Forelimb muscle (tissue), 1 donor: ENCODE data around the gene USP43. TPM values are rescaled to one million over a fixed set of nuclear protein-coding genes. Genes with fewer than 3 reads are reported as not detected.

Experiments used
- DNase-seq: peaks from one replicate; pipeline ENCODE4 v3.0.0-alpha.2; 2013; ENCODE audit warnings: low read depth
- polyA plus RNA-seq: library from polyadenylated mRNA; unstranded; fragments of 120-200 nt; gene quantifications from one replicate; pipeline ENCODE4 v1.2.1, GENCODE V29; 2013; ENCODE audit not compliant: insufficient read length

Gene USP43
- polyA plus RNA-seq, 1 donor = 0.42 TPM

DNA sequence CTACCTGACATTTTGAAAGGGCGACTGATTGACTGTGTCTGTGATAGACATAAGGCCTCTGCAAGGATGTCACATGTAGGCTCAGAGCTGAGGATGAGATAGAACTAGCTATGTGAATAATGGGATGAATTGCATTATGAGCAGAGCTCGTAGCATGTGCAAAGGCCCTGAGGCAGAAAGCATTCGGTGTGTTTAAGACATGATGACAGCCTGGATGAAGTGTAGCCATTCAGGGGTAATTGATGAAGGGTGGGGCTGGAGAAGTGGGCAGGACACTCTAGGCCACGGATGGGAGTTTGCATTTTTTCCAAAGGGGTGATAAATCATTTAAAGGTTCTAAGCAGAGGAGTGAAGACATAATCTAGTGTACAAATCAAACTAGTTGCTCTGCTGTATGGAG lies 62.6 kb downstream of the USP43 start:
- no peak for DNase-seq

DNA sequence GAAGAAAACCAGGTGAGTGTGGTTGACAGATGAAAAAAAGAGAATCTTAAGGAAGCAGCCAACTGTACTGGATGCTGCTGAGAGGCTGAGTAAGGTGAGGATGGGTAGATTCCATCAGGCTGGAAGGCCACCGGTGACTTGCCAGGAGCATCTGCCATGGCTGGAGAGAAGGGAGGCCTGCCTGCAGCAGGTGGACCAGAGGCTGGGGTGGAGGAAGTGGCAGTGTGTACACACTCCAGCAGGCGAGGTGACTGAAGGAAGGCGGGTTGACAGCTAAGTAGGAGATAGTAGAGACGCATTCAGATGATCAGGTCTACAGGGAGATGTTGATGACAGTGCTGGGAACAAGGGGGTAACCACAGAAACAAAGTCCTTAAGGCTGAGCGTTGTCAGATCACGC lies 69.5 kb downstream of the USP43 start:
- no peak for DNase-seq

DNA sequence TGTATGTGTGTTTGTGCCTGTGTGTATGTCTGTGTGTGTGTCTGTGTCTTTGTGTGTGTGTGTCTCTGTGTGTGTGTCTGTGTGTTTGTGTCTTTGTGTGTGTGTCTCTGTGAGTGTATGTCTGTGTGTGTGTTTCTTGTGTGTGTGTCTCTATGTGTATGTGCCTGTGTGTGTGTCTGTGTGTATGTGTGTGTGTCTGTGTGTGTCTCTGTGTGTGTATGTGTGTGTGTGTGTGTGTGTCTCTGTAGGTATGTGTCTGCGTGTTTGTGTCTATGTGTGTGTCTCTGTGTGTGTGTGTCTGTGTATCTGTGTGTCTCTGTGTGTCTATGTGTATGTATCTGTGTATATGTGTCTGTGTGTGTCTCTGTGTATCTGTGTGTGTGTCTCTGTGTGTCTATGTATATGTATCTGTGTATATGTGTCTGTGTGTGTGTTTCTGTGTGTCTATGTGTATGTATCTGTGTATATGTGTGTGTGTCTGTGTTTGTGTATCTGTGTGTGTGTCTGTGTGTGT lies 70.2 kb downstream of the USP43 start:
- no peak for DNase-seq

DNA sequence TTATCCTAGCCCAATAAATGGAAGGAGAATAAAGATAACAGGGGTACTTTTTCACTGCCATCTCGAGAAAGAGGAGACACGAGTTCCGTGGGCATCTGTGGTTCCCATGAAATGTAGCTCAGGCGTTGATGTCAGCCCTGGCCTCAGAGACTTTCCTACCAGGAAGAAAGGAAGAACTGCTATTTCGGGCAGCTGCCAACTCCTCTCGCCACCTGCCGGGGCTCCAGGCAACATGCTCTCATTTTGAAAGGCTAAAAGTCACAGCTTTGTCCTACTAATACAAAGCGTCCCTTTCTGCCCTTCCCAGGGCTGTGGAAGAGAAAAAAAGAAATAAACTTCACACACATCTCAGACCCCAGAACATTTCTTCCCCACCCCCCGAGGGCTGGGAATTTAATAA lies 80.3 kb downstream of the USP43 start:
- no peak for DNase-seq

DNA sequence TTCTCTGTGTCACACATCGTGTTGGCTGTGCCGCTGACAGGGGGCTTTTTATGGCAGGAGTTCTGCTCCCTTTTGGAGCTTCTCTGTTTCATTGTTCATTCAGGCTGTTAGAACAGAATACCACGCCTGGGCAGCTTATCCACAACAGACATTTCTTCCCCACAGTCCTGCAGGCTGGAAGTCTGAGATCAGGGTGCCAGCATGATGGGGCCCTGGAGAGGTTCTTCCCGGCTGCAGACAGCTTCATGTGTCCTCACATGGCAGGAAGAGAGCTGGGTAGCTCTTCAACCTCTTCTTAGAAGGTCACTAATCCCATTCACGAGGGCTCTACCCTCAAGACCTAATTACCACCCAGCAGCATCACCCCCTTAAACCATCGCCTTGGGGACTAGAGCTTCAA lies 81.0 kb downstream of the USP43 start:
- DNase-seq = no peak

DNA sequence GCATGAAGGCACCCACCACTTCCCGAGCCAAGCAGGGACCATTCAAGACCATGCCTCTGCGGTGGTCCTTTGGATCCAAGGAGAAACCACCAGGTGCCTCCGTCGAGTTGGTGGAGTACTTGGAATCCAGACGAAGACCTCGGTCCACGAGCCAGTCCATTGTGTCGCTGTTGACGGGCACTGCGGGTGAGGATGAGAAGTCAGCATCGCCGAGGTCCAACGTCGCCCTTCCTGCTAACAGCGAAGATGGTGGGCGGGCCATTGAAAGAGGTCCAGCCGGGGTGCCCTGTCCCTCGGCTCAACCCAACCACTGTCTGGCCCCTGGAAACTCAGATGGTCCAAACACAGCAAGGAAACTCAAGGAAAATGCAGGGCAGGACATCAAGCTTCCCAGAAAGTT lies 82.7 kb downstream of the USP43 start:
- no peak for DNase-seq

DNA sequence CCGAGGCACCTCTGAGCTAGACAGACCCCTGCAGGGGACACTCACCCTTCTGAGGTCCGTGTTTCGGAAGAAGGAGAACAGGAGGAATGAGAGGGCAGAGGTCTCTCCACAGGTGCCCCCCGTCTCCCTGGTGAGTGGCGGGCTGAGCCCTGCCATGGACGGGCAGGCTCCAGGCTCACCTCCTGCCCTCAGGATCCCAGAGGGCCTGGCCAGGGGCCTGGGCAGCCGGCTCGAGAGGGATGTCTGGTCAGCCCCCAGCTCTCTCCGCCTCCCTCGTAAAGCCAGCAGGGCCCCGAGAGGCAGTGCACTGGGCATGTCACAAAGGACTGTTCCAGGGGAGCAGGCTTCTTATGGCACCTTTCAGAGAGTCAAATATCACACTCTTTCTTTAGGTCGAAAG lies 83.2 kb downstream of the USP43 start:
- no peak for DNase-seq

DNA sequence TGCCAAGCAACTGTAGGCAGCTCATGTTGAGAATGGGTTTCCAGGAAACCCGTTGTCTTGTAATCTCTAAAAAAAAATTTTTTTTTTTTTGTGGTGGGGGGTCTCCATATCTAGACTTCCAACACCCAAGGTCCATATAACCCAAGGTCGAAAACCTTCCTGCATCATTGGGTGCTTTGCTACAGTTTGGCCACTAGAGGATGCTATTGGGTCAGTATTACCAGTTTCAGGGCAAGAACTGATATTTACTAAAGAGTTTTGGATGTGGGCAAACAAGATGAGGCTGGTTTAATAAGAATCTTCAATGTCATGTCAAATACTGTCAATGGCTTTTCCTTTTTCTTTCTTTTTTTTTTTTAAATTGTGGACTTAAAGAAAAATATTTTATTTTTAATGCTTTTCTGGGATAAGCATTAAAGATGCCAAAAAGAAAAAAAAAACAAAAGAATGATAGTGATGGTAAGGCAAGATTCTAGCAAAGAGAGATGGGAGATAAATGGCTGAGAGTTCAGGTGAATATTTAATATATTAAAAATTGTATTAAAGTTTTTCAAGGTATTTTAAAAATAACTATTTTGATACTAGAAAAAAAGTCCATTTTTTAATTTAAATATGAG lies 83.8 kb downstream of the USP43 start:
- DNase-seq = peak; percentile 29

DNA sequence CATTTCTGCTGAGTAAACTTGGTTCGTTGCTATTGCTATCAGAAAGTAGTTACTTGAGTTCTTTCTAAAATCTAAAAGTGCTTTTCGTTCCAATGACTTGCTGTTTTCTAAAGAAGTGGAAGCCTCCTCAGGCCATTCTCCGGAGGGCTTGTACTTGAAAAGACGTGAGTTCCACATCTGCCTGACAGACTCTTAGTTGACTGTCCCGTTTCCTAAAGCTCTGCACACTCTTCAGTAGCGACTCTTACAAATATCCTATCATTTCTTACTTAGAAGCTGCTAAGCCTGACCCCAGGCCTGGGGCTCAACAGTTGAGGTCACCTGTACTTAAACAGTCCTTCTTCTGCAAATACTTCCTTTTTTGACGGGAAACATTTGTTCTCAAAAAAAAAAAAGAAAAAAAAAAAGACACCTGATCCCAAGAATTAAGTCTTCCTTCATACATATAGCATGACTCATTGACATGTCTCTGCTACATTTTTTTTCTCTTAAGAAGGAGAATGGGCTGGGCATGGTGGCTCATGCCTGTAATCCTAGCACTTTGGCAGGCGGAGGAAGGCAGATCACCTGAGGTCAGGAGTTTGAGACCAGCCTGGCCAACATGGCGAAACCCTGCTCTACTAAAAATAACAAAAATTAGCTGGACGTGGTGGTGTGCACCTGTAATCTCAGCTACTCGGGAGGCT lies 84.6 kb downstream of the USP43 start:
- DNase-seq = no peak

DNA sequence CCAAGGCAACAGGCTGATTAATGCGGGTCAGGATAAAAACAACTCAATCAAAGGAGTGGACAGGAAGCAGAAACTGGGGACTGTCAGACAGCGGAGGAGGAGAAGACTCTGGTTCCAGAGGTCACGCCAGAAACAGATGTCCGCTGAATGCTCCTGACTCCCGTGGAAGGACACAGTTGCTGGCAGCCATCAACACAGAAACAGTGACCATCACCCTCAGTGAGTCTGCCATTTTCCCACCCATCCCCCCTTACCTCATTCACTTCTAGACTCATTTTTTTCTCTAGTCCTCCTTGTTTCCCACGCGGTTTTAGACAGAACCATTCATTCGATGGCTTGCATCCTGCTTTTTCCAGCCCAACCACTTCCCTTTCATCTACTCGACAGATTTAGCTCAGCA lies 105.2 kb downstream of the USP43 start:
- no peak for DNase-seq

DNA sequence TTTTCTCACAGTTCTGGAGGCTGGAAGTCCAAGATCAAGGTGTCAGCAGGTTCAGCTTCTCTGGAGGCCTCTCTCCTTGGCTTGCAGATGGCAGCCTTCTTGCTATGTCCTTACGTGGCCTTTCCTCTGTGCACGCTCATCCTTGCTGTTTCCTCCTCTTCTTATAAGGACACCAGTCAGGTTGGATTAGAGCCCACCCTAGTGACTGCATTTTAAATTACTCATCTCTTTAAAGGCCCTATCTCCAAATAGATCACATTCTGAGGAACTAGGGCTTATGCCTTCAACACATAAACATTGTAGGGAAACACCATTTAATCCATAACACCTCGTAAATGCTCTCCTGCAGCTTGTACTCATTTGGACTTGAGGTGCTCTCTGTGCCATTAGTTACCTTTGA lies 109.8 kb downstream of the USP43 start:
- DNase-seq = no peak

DNA sequence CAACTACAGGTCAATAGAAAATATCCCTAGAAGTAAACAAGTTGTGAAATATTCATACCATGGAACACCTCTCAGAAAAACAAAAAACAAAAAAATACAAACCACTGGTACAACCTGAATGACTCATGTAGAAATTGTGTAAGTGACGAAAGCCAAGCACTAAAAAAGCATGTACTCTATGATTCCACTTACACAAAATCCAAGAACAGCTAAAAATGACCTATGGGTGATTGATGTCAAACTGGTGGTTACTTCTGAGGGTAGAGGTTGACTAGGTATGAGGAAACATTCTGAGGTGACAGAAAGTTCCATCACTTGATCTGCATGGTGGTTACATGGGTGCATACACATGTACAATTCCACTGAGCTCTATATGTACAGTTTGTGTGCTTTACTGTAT lies 114.9 kb downstream of the USP43 start:
- no peak for DNase-seq

DNA sequence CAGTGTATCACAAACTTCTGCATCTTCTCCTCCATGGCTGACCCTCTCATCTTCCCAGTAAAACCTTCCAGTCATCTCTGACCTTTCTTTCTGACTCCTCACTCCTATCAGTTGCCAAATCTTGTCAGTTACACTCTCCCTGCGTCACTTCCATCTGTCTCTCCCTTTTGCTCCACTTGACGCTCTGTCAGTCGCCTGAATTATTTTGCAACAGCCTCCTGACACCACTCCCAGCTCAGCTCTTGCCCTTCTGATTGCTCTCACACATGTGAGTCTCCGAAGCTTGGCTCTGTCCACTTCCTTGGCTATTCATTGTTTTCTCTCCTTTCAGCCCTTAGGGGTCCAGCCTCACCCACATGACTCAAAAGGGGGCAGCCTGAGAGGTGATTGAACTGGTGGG lies 118.3 kb downstream of the USP43 start:
- no peak for DNase-seq

DNA sequence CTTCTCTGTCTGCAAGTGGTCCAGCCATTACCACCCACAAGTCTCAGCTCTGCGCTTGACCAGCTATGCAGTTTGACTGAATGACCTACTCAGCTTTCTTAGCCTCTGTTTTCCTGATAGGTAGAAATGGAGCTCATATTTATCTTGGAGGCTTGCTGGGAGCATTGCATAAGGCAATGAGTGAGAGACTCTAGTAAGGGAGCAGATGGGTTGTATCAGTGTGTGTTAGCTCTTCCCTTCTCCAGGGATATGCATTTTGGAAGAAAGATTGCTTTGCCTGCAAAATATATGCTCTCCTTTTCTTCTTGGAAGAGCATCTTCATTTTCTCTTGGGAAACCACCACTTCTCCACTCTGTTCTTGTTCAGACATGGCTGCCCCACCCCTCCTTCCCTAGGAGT lies 120.0 kb downstream of the USP43 start:
- DNase-seq = no peak

DNA sequence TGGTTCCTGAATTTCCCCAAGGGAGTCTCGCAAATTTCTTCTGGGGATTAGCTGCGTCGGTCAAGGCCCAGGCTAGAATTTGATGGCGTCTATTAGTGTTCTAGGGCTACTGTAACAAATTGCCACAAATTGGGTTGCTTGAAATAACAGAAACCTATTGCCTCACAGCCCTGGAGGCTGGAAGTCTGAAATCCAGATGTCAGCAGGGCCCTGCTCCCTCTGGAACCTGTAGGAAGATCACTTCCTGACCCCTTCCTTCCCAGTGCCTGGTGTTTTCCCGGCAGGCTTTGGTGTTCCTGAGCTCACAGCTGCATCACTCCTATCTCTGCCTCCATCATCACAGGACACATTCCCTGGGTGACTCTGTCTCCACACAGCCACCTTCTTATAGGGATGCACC lies 121.7 kb downstream of the USP43 start:
- DNase-seq = no peak

DNA sequence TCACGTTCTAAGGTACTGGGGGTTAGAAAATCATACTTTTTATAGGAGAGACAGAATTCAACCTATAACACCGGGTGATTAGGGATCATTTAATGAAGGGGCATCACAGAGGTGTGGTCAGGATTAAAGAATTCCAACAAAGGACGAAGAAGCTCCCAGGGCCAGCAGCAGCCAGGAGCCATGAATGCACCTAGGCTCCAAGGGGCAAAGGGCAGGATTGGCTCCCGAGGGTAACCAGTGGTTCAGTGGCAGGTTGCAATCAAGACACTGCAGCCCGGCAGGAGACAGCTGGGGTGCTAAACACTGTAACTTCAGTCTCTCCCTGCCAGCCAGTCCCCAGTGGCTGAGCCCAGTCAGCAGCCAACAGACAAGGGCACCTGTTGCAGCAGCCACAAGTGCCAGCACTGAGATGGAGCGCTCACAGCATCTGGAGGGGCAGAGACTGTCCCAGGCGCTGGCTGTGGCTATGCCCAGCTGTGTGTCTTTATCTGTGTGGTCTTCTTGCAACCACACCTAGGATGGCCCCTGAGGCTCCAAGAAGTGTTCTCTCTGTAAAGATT lies 122.2 kb downstream of the USP43 start:
- no peak for DNase-seq

DNA sequence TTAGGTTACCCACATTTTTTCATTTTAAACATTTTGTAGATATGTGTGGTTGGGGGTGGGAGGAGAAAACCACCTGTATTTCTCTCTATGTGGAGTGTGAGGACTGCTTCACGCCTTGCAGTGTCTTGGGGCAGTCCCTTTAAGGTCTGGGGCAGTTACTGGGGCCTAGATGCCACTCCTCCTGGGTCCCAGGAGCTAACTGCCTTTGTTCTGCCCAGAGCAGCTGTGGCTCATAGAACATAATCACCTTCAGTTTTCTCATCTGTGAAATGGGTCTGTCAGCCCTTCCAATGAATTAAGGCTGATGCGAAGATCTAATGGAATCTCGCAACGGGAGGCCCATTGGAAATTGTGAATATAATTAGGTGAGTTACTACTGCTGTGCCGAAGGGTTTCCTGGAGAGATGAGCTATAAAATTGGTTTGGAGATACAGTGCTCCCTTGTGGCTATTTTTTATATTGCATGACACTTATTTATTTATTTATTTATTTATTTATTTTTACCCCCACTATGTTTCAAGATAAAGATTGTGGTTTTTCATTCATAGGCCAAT lies 123.1 kb downstream of the USP43 start:
- DNase-seq = no peak

DNA sequence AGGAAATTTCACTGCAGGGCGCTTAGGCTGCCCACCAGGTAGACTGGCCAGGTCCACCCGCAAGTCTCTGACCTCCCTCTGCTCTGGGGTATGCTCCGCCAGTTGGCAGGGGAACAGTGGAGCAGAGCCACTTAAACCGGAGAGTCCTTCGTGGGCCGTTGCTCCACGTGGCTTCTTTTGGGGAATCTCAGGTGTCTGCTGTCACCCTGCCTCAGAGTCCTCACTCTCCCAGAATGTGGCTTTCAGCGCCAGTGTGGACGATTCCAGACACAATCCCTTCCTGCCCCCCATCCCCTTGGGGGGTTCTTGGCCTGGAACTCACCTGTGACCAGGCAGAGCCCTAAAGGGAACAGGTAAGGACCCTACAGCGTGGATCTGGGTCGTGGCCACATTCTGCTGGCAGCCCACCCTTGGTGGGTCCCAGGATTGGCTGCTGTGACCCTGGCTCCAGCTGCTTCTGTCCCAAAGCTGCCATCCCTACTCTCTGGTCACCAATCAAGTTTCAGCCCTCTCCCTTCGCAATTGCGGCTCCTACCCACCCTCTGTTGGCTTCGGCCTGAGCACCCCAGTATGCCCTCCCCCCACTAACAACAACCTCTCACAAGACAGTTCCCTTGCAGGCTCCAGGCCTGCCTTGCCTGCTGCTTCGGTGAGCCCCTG lies 123.8 kb downstream of the USP43 start:
- no peak for DNase-seq

DNA sequence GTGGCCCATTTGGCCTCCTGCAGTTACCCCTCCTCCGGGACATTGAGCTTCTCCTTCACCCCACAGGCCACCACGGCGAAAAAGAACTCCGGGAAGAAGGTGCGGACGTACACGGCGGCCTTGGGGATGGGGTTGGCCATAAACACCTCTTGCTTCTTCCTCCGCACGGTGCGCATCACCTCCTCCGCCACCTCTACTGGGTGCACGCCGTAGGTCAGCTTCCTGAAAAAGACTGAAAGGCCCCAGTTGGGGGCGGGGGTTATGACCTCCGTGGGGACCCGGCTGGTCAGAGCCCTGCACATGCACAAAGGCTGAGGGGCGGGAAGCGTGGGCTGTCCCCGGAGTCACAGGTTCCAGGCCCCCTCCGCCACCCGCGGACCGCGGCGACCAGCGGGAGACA lies 126.1 kb downstream of the USP43 start:
- DNase-seq = no peak

DNA sequence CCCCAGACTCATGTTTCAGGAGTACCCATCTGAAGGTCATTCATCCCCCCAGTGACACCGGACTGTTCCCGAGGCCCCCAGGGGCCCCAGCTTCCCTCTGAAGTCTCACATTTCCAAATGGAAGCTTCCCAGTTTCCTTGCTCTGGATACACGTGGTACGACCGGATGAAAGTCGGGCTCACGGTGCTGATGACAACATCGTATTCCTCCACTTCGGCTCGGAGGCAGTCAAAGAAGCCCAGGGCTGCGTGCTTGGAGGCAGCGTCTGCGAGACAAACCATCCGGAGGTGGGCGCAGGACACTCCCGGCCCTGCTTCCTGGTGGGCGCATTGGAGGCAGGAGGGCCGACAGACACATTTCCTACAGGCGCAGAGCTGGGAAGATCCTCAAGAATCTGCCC lies 127.3 kb downstream of the USP43 start:
- DNase-seq = no peak

DNA sequence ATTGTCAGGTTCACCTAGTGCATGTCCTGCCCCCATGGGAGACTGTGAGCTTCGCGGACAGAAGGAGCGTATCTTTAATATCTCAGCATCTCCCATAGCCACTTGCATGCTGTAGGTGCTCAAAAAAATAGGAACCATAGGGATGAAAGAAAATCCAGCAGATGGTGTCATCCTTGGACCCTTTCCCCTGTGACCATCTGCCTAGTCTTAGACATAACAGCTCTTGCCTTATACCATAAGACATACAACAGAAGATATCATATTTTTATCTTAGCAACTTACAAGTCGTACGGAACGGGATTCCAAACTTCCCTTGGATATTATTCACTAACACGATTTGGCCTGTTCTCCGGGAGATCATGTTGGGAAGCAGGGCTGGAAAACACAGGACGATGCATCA lies 131.6 kb downstream of the USP43 start:
- no peak for DNase-seq
